ENCODE data around the gene DGKQ. TPM values are rescaled to one million over a fixed set of nuclear protein-coding genes. Genes with fewer than 3 reads are reported as not detected.

DGKQ gene
- total and polyA plus RNA-seq, 2 of the 13 experiments (the other 11 are each of a cell fraction or from before 2014, with no cell fraction given), result 4.5 to 7.2 TPM

GRCh38 chr4:966266-967112 lies 6.9 kb downstream of the DGKQ start:
- ATAC-seq (no peak), FAIRE-seq (no peak), DNase-seq (ENCODE audit: low spot score) (no peak)
- TF ChIP-seq PITX1 (CRISPR knock-in tag; IDR thresholded peaks at IDR 0.05), result no peak
- TF ChIP-seq XBP1 (CRISPR knock-in tag; IDR thresholded peaks at IDR 0.05), result no peak
- no peak for TF ChIP-seq ZNF7 (CRISPR knock-in tag; IDR thresholded peaks at IDR 0.05)
- no peak for TF ChIP-seq ZBTB3 (CRISPR knock-in tag; IDR thresholded peaks at IDR 0.05; ENCODE audit: borderline replicate concordance, low read depth)
- TF ChIP-seq, protein P1, sequence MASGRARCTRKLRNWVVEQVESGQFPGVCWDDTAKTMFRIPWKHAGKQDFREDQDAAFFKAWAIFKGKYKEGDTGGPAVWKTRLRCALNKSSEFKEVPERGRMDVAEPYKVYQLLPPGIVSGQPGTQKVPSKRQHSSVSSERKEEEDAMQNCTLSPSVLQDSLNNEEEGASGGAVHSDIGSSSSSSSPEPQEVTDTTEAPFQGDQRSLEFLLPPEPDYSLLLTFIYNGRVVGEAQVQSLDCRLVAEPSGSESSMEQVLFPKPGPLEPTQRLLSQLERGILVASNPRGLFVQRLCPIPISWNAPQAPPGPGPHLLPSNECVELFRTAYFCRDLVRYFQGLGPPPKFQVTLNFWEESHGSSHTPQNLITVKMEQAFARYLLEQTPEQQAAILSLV (CRISPR knock-in tag; IDR thresholded peaks at IDR 0.05; ENCODE audit: borderline replicate concordance), result no peak
- no peak for TF ChIP-seq SPEN (CRISPR knock-in tag; IDR thresholded peaks at IDR 0.05; ENCODE audit: low read depth)
- TF ChIP-seq, protein P2, sequence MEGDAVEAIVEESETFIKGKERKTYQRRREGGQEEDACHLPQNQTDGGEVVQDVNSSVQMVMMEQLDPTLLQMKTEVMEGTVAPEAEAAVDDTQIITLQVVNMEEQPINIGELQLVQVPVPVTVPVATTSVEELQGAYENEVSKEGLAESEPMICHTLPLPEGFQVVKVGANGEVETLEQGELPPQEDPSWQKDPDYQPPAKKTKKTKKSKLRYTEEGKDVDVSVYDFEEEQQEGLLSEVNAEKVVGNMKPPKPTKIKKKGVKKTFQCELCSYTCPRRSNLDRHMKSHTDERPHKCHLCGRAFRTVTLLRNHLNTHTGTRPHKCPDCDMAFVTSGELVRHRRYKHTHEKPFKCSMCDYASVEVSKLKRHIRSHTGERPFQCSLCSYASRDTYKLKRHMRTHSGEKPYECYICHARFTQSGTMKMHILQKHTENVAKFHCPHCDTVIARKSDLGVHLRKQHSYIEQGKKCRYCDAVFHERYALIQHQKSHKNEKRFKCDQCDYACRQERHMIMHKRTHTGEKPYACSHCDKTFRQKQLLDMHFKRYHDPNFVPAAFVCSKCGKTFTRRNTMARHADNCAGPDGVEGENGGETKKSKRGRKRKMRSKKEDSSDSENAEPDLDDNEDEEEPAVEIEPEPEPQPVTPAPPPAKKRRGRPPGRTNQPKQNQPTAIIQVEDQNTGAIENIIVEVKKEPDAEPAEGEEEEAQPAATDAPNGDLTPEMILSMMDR (CRISPR knock-in tag; IDR thresholded peaks at IDR 0.05), result no peak
- TF ChIP-seq, protein P3, sequence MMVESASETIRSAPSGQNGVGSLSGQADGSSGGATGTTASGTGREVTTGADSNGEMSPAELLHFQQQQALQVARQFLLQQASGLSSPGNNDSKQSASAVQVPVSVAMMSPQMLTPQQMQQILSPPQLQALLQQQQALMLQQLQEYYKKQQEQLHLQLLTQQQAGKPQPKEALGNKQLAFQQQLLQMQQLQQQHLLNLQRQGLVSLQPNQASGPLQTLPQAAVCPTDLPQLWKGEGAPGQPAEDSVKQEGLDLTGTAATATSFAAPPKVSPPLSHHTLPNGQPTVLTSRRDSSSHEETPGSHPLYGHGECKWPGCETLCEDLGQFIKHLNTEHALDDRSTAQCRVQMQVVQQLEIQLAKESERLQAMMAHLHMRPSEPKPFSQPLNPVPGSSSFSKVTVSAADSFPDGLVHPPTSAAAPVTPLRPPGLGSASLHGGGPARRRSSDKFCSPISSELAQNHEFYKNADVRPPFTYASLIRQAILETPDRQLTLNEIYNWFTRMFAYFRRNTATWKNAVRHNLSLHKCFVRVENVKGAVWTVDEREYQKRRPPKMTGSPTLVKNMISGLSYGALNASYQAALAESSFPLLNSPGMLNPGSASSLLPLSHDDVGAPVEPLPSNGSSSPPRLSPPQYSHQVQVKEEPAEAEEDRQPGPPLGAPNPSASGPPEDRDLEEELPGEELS (CRISPR knock-in tag; IDR thresholded peaks at IDR 0.05), result no peak
- no peak for TF ChIP-seq ARNT (IDR thresholded peaks at IDR 0.05)
- no peak for TF ChIP-seq TBX3 (IDR thresholded peaks at IDR 0.05; ENCODE audit: borderline replicate concordance)
- TF ChIP-seq SIX1 (CRISPR knock-in tag; IDR thresholded peaks at IDR 0.05; ENCODE audit: borderline replicate concordance), result no peak
- TF ChIP-seq ZNF788 (CRISPR knock-in tag; IDR thresholded peaks at IDR 0.05; ENCODE audit: borderline replicate concordance), result no peak
- TF ChIP-seq REXO4 (CRISPR knock-in tag; IDR thresholded peaks at IDR 0.05; ENCODE audit: borderline replicate concordance), result no peak
- TF ChIP-seq EED (CRISPR knock-in tag; IDR thresholded peaks at IDR 0.05), result no peak
- in situ Hi-C loops (cut with HindIII; ENCODE audit: extremely low pct_ligation_motif_present, low pct_unique_long_range_greater_than_20kb), result no loop called here
- intact Hi-C loops (cut with micrococcal nuclease; ENCODE audit: unreplicated experiment), result no loop called here
- no peaks in the 10 kb centered on the region for H3K79me2 ChIP-seq (ENCODE audit: insufficient read depth, low read length)
- no peak overlapping the region for H3K27ac ChIP-seq (ENCODE audit: extremely low read length, insufficient read depth, low read length)
- H2AFZ ChIP-seq (ENCODE audit: low read length), result no peak overlapping the region
- no peak overlapping the region for H3K9ac ChIP-seq (ENCODE audit: insufficient read depth, low read depth, low read length)
- CTCF ChIA-PET (ENCODE audit: low intra/inter-chr PET ratio, low total read pairs), result no interaction called here
- peaks cover 2% of the 10 kb centered on the region for H3K4me1 ChIP-seq (ENCODE audit: insufficient read depth, low read length)
- H3K36me3 ChIP-seq (replicated peaks in 1 of 2; ENCODE audit: control insufficient read depth in 1 of 2, insufficient read depth in 2 of 2, low read length in 2 of 2), result 0 out of 5 replicates have a peak, but pooled peaks cover 0 to 1% of the 10 kb centered on the region in 2 experiments
- no peaks in the 10 kb centered on the region for H3K9me3 ChIP-seq (ENCODE audit: low read length)
- no peak overlapping the region for H3K4me3 ChIP-seq (replicated peaks in 1 of 3; ENCODE audit: insufficient read depth in 1 of 3, low read depth in 2 of 3, low read length in 3 of 3)
- no CpG with 5 or more reads among the region's 48 CpGs for WGBS (ENCODE audit: low lambda C conversion rate)
- H3K27me3 ChIP-seq (ENCODE audit: control insufficient read depth in 1 of 2, insufficient read depth in 2 of 2, low read length in 2 of 2), result no peaks in the 10 kb centered on the region
- BruUV-seq (replicated peaks), result no TSS peak
- H3K4me2 ChIP-seq (ENCODE audit: low read depth, low read length), result no peak overlapping the region
- POLR2A ChIA-PET, result no interaction called here
- H4K20me1 ChIP-seq (ENCODE audit: insufficient read depth, low read length), result no peaks in the 10 kb centered on the region
